ENCODE measurements around the gene GMDS.
A peak's percentile ranks its signal among the peaks of the same experiment; 100 is the strongest.

Gene GMDS

GRCh38 chr6:1801401-1801800 lies 444.0 kb downstream of the GMDS start:
- no peak for DNase-seq (ENCODE audit: low read depth, low spot score)

GRCh38 chr6:1800845-1801244 lies 444.6 kb downstream of the GMDS start:
- no peak for DNase-seq (ENCODE audit: low read depth, low spot score)

- DNase-seq (ENCODE audit: low read depth, low spot score), result no peak
Measured at GRCh38 chr6:1798965-1799325, 446.5 kb downstream of the GMDS start.

GRCh38 chr6:1798303-1798964 lies 447.0 kb downstream of the GMDS start:
- no peak for DNase-seq (ENCODE audit: low read depth, low spot score)

- no peak for DNase-seq (ENCODE audit: low read depth, low spot score)
Measured at GRCh38 chr6:1797801-1798200, 447.6 kb downstream of the GMDS start.

GRCh38 chr6:1796706-1797529 lies 448.5 kb downstream of the GMDS start:
- DNase-seq (ENCODE audit: low read depth, low spot score), result no peak

- DNase-seq (ENCODE audit: low read depth, low spot score), result no peak
Measured at GRCh38 chr6:1795910-1796309, 449.5 kb downstream of the GMDS start.

- DNase-seq (ENCODE audit: low read depth, low spot score), result no peak
Measured at GRCh38 chr6:1792989-1793388, 452.4 kb downstream of the GMDS start.

- DNase-seq (ENCODE audit: low read depth, low spot score), result no peak
Measured at GRCh38 chr6:1790684-1791083, 454.7 kb downstream of the GMDS start.

GRCh38 chr6:1789092-1789491 lies 456.3 kb downstream of the GMDS start:
- no peak for DNase-seq (ENCODE audit: low read depth, low spot score)

- DNase-seq (ENCODE audit: low read depth, low spot score), result no peak
Measured at GRCh38 chr6:1787894-1788293, 457.5 kb downstream of the GMDS start.

GRCh38 chr6:1786455-1787453 lies 458.7 kb downstream of the GMDS start:
- DNase-seq (ENCODE audit: low read depth, low spot score), result no peak

- DNase-seq (ENCODE audit: low read depth, low spot score), result no peak
Measured at GRCh38 chr6:1784422-1784884, 461.0 kb downstream of the GMDS start.

GRCh38 chr6:1781817-1782184 lies 463.6 kb downstream of the GMDS start:
- no peak for DNase-seq (ENCODE audit: low read depth, low spot score)

GRCh38 chr6:1781152-1781816 lies 464.1 kb downstream of the GMDS start:
- DNase-seq (ENCODE audit: low read depth, low spot score), result peak; percentile 54

GRCh38 chr6:1780251-1780867 lies 465.0 kb downstream of the GMDS start:
- no peak for DNase-seq (ENCODE audit: low read depth, low spot score)

GRCh38 chr6:1778686-1779235 lies 466.6 kb downstream of the GMDS start:
- no peak for DNase-seq (ENCODE audit: low read depth, low spot score)

- DNase-seq (ENCODE audit: low read depth, low spot score), result no peak
Measured at GRCh38 chr6:1777921-1778685, 467.3 kb downstream of the GMDS start.

GRCh38 chr6:1775441-1775840 lies 470.0 kb downstream of the GMDS start:
- DNase-seq (ENCODE audit: low read depth, low spot score), result no peak

All from brain pericyte (primary cell).